Measurements from ENCODE around the gene ADAMTS20. TPM values are rescaled to one million over a fixed set of nuclear protein-coding genes. Genes with fewer than 3 reads are reported as not detected.
"Not testable (repeated sequence)": the region's sequence is repeated elsewhere in the genome, so short reads cannot be mapped to it uniquely, and the experiment has no call there.

Gene ADAMTS20
- total RNA-seq, 1 experiment from 2014 or later = 2.7 TPM

GRCh38 chr12:43345023-43345422, 207.0 kb downstream of the ADAMTS20 start:
- DNase-seq = no peak
- no peaks in the 10 kb centered on the region for H3K4me1 Mint-ChIP-seq
- no peak overlapping the region for H3K27ac Mint-ChIP-seq
- Histone ChIP-seq H2BK120ac (ENCODE audit: low read depth, low read length, poor library complexity, severe bottlenecking) (no peak overlapping the region), H3K18ac (ENCODE audit: insufficient read length, low read depth, low read length) (no peak overlapping the region), H2BK20ac (ENCODE audit: low read depth, low read length, poor library complexity, severe bottlenecking) (no peak overlapping the region), H4K20me1 (ENCODE audit: control insufficient read depth, insufficient read depth, insufficient read length) (no peaks in the 10 kb centered on the region), H3K27me3 (ENCODE audit: insufficient read depth, low read length) (no peaks in the 10 kb centered on the region), H3T11ph (ENCODE audit: low read length) (no peak overlapping the region), H3K9me3 (ENCODE audit: control insufficient read depth, low read depth, low read length) (no peaks in the 10 kb centered on the region), H3K27ac (ENCODE audit: insufficient read length, low read depth, low read length) (no peak overlapping the region), H3K4ac (ENCODE audit: low read depth, low read length) (no peak overlapping the region), H2AFZ (ENCODE audit: low read length) (no peak overlapping the region), H4K8ac (replicated peaks; ENCODE audit: insufficient read length, low read depth, low read length) (no peak overlapping the region), H3K23ac (ENCODE audit: insufficient read length, low read depth, low read length) (no peak overlapping the region), H4K5ac (ENCODE audit: insufficient read length, low read depth, low read length) (no peak overlapping the region), H2AK5ac (ENCODE audit: insufficient read length, low read length) (no peak overlapping the region), H3K4me2 (ENCODE audit: insufficient read depth, insufficient read length, low read length) (no peak overlapping the region), H2BK15ac (ENCODE audit: low read depth, low read length) (no peak overlapping the region), H4K91ac (ENCODE audit: insufficient read length, low read depth, low read length) (no peak overlapping the region), H2BK5ac (ENCODE audit: insufficient read length, low read length) (no peak overlapping the region), H3K79me1 (ENCODE audit: insufficient read depth, low read depth, low read length, poor library complexity, severe bottlenecking) (no peaks in the 10 kb centered on the region), H3K9ac (ENCODE audit: extremely low read depth, insufficient read length, low read length) (no peak overlapping the region), H3K56ac (ENCODE audit: insufficient read length, low read depth, low read length) (no peak overlapping the region), H2BK12ac (ENCODE audit: insufficient read length, low read depth, low read length) (no peak overlapping the region), H3K23me2 (ENCODE audit: insufficient read length, low read depth, low read length, poor library complexity, severe bottlenecking) (no peaks in the 10 kb centered on the region), H3K4me1 (ENCODE audit: insufficient read depth, low read length) (no peaks in the 10 kb centered on the region), H3K14ac (ENCODE audit: insufficient read depth, low read length) (no peak overlapping the region), H3K79me2 (ENCODE audit: insufficient read depth, low read length) (no peaks in the 10 kb centered on the region)
- no CpG with 5 or more reads among the region's 1 CpG for WGBS (ENCODE audit: extremely low coverage, insufficient read length, low lambda C conversion rate)
- H3K4me3 Mint-ChIP-seq = no peak overlapping the region
- H3K9me3 Mint-ChIP-seq = peaks cover 26 to 33% of the 10 kb centered on the region in 2 experiments
- peaks cover 2% of the 10 kb centered on the region for H3K27me3 Mint-ChIP-seq (ENCODE audit: low read depth)
- H3K36me3 Mint-ChIP-seq (ENCODE audit: insufficient read depth in 1 of 3, low read depth in 3 of 3) = peaks cover 19 to 29% (median 26%) of the 10 kb centered on the region in 3 experiments
- no peak for TF ChIP-seq CTCF (conservative IDR thresholded peaks at IDR 0.05)

GRCh38 chr12:43341785-43342313, 210.2 kb downstream of the ADAMTS20 start:
- H2BK20ac ChIP-seq (ENCODE audit: low read depth, low read length, poor library complexity, severe bottlenecking); H3K9me3 ChIP-seq (ENCODE audit: control insufficient read depth, low read depth, low read length): not testable (repeated sequence)
- no CpG with 5 or more reads among the region's 3 CpGs for WGBS (ENCODE audit: extremely low coverage, insufficient read length, low lambda C conversion rate)

More at GRCh38 chr12:43341785-43342313, 210.2 kb downstream of the ADAMTS20 start:
- H3T11ph ChIP-seq (ENCODE audit: low read length); H3K27me3 ChIP-seq (ENCODE audit: insufficient read depth, low read length); DNase-seq; H3K9ac ChIP-seq (ENCODE audit: extremely low read depth, insufficient read length, low read length); H4K5ac ChIP-seq (ENCODE audit: insufficient read length, low read depth, low read length); H3K4me3 Mint-ChIP-seq; H4K8ac ChIP-seq (replicated peaks; ENCODE audit: insufficient read length, low read depth, low read length); H3K4me1 ChIP-seq (ENCODE audit: insufficient read depth, low read length); H3K79me1 ChIP-seq (ENCODE audit: insufficient read depth, low read depth, low read length, poor library complexity, severe bottlenecking); H2BK120ac ChIP-seq (ENCODE audit: low read depth, low read length, poor library complexity, severe bottlenecking); H3K18ac ChIP-seq (ENCODE audit: insufficient read length, low read depth, low read length); H3K14ac ChIP-seq (ENCODE audit: insufficient read depth, low read length); H4K20me1 ChIP-seq (ENCODE audit: control insufficient read depth, insufficient read depth, insufficient read length); H2AFZ ChIP-seq (ENCODE audit: low read length); H3K27ac Mint-ChIP-seq; H3K27me3 Mint-ChIP-seq (ENCODE audit: low read depth); H2BK5ac ChIP-seq (ENCODE audit: insufficient read length, low read length); H2BK12ac ChIP-seq (ENCODE audit: insufficient read length, low read depth, low read length); H3K4ac ChIP-seq (ENCODE audit: low read depth, low read length); H2BK15ac ChIP-seq (ENCODE audit: low read depth, low read length); H3K23ac ChIP-seq (ENCODE audit: insufficient read length, low read depth, low read length); H3K79me2 ChIP-seq (ENCODE audit: insufficient read depth, low read length); H2AK5ac ChIP-seq (ENCODE audit: insufficient read length, low read length); H3K56ac ChIP-seq (ENCODE audit: insufficient read length, low read depth, low read length); H3K23me2 ChIP-seq (ENCODE audit: insufficient read length, low read depth, low read length, poor library complexity, severe bottlenecking); H4K91ac ChIP-seq (ENCODE audit: insufficient read length, low read depth, low read length); H3K4me2 ChIP-seq (ENCODE audit: insufficient read depth, insufficient read length, low read length); H3K27ac ChIP-seq (ENCODE audit: insufficient read length, low read depth, low read length): not testable (repeated sequence)
- Mint-ChIP-seq H3K36me3 (ENCODE audit: insufficient read depth in 1 of 3, low read depth in 3 of 3) (peaks cover 19 to 29% (median 22%) of the 10 kb centered on the region in 3 experiments), H3K4me1 (peaks cover 9 to 16% of the 10 kb centered on the region in 2 experiments), H3K9me3 (peaks cover 26 to 29% of the 10 kb centered on the region in 2 experiments)
